ENCODE data around the gene EVL. TPM values are rescaled to one million over a fixed set of nuclear protein-coding genes. Genes with fewer than 3 reads are reported as not detected.

The EVL gene
- total RNA-seq, 6 experiments from 2014 or later = 1.2 to 4.8 (median 2.0) TPM

DNA sequence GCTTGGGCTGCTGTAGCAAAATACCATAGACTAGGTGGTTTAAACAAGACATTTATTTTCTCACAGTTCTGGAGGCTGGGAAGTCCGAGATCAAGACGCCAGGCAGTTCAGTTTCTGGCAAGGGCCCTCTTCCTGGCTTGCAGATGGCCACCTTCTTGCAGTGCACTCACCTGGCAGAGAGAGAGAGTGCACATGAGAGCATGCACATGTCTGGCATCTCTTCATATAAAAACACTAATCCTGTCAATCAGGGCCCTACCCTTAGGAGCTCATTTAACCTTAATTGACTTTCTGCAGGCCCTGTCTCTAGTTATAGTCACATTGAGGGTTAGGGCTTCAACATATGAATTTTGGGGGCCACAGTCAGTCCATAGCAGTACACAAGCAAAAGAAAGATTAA lies 12.4 kb upstream of the EVL start:
- no peaks in the 10 kb centered on the region for H3K4me1 Mint-ChIP-seq (ENCODE audit: low read depth)
- H3K9me3 Mint-ChIP-seq = no peaks in the 10 kb centered on the region
- H3K27ac Mint-ChIP-seq = no peak overlapping the region
- H3K27me3 Mint-ChIP-seq (ENCODE audit: insufficient read depth) = peaks cover 18% of the 10 kb centered on the region
- no peak overlapping the region for H3K4me3 Mint-ChIP-seq
- no peaks in the 10 kb centered on the region for H3K36me3 Mint-ChIP-seq (ENCODE audit: low read depth)
- DNase-seq = no peak
- TF ChIP-seq, protein P1, sequence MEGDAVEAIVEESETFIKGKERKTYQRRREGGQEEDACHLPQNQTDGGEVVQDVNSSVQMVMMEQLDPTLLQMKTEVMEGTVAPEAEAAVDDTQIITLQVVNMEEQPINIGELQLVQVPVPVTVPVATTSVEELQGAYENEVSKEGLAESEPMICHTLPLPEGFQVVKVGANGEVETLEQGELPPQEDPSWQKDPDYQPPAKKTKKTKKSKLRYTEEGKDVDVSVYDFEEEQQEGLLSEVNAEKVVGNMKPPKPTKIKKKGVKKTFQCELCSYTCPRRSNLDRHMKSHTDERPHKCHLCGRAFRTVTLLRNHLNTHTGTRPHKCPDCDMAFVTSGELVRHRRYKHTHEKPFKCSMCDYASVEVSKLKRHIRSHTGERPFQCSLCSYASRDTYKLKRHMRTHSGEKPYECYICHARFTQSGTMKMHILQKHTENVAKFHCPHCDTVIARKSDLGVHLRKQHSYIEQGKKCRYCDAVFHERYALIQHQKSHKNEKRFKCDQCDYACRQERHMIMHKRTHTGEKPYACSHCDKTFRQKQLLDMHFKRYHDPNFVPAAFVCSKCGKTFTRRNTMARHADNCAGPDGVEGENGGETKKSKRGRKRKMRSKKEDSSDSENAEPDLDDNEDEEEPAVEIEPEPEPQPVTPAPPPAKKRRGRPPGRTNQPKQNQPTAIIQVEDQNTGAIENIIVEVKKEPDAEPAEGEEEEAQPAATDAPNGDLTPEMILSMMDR (IDR thresholded peaks at IDR 0.05) = no peak

DNA sequence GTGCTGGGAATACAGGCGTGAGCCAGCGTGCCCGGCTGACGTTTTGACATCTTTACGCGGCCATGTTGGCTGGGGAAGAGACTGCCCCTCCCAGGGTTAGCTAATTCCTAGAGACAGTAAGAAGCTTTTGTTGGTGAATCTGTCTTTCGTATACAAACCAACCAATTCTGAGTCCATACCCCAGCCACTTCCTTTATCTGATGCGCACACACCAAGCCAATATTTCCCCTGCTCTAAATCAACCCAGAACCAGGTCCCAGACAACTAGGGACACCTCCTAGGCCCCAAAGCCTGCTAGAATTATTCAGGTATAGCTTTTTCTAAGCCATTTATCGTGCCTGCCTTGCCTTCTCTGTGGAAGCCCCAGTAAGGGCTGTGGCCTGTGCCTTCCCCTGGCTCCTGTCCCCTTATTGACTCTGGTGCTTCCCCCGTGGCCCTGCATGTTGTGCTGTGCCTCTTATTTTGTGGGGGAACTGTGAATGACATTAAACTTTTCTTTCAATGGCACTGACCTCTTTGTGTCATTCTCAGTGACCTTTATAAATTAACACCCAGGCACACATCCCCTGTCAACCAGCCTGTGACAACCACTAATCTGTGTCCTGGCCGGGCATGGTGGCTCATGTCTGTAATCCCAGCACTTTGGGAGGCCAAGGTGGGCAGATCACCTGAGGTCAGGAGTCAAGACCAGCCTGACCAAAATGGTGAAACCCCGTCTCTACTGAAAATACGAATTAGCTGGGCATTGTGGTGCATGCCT lies 10.7 kb upstream of the EVL start:
- Mint-ChIP-seq H3K36me3 (ENCODE audit: low read depth) (no peaks in the 10 kb centered on the region), H3K4me1 (ENCODE audit: low read depth) (no peaks in the 10 kb centered on the region), H3K9me3 (no peaks in the 10 kb centered on the region), H3K27ac (no peak overlapping the region), H3K4me3 (no peak overlapping the region), H3K27me3 (ENCODE audit: insufficient read depth) (peaks cover 21% of the 10 kb centered on the region)
- TF ChIP-seq, protein P1 (IDR thresholded peaks at IDR 0.05) = no peak
- DNase-seq = no peak

- no peak overlapping the region for H3K27ac Mint-ChIP-seq
- H3K36me3 Mint-ChIP-seq (ENCODE audit: low read depth) = no peaks in the 10 kb centered on the region
- H3K27me3 Mint-ChIP-seq (ENCODE audit: insufficient read depth) = peaks cover 17% of the 10 kb centered on the region
- H3K9me3 Mint-ChIP-seq = no peaks in the 10 kb centered on the region
- no peak overlapping the region for H3K4me3 Mint-ChIP-seq
- DNase-seq = no peak
- TF ChIP-seq, protein P1 (IDR thresholded peaks at IDR 0.05) = no peak
- H3K4me1 Mint-ChIP-seq (ENCODE audit: low read depth) = no peaks in the 10 kb centered on the region
These were observed 8.8 kb upstream of the EVL start for GRCh38 chr14:100056431-100056830.

DNA sequence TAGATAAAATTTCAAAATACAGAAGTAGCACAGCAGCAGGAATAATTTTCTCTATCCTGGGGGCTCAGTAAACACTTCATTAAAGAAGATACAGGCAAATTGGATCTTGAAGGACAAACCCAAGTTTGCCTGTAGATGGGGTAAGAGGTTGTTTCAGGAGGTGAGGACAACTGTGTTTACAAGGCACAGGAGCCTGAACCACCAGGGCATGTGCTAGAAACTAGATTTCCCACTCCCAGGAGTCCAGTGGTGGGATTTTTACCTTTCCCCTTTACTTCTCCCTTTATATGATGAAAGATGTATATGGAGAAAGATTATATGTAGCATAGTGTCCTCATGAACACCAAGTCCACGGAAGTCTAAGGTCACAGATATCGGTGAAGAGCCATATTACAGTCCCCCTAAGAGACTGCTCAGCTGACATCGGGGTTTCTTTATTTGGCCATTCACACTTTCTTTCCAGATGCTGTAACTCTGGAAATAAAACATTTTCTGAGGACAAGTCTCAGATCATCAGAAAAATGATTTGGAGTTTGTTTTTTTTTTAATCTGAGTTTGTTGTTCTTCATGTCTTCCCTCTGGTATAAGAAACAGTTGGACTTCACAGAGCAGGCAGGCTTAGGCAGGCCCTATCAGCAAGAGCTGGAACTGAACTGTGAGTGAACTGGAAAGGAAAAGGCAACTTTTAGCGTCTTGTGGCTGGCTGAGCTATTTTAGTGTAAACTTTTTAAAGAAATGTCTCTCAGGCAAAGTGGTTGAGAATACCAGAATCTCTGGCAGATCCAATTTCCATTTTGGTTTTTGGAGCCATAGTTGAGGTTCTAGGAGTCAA lies 8.0 kb upstream of the EVL start:
- Mint-ChIP-seq H3K9me3 (no peaks in the 10 kb centered on the region), H3K27ac (no peak overlapping the region), H3K27me3 (ENCODE audit: insufficient read depth) (peaks cover 17% of the 10 kb centered on the region), H3K4me3 (no peak overlapping the region), H3K36me3 (ENCODE audit: low read depth) (no peaks in the 10 kb centered on the region), H3K4me1 (ENCODE audit: low read depth) (no peaks in the 10 kb centered on the region)
- TF ChIP-seq, protein P1 (IDR thresholded peaks at IDR 0.05) = peak; percentile 47; the same call in 1 of the 2 replicates
- peak; percentile 20 for DNase-seq

- no peak overlapping the region for H3K27ac Mint-ChIP-seq
- H3K27me3 Mint-ChIP-seq (ENCODE audit: insufficient read depth) = peaks cover 16% of the 10 kb centered on the region
- no peak overlapping the region for H3K4me3 Mint-ChIP-seq
- no peaks in the 10 kb centered on the region for H3K9me3 Mint-ChIP-seq
- no peaks in the 10 kb centered on the region for H3K4me1 Mint-ChIP-seq (ENCODE audit: low read depth)
- TF ChIP-seq, protein P1 (IDR thresholded peaks at IDR 0.05) = no peak
- no peaks in the 10 kb centered on the region for H3K36me3 Mint-ChIP-seq (ENCODE audit: low read depth)
- no peak for DNase-seq
These were observed 6.3 kb upstream of the EVL start for GRCh38 chr14:100058777-100059437.
